Measurements from ENCODE around the gene EYS. TPM values are rescaled to one million over a fixed set of nuclear protein-coding genes. Genes with fewer than 3 reads are reported as not detected.

EYS gene
- total RNA-seq, 1 donor from 2014 or later: not detected

GRCh38 chr6:65000815-65001214, 706.2 kb downstream of the EYS start:
- Mint-ChIP-seq H3K36me3 (ENCODE audit: low read depth, unreplicated experiment) (no peaks in the 10 kb centered on the region), H3K4me3 (ENCODE audit: unreplicated experiment) (no peak overlapping the region), H3K27ac (ENCODE audit: unreplicated experiment) (no peak overlapping the region), H3K4me1 (ENCODE audit: unreplicated experiment) (no peaks in the 10 kb centered on the region), H3K27me3 (ENCODE audit: unreplicated experiment) (no peaks in the 10 kb centered on the region), H3K9me3 (ENCODE audit: unreplicated experiment) (no peaks in the 10 kb centered on the region)
- TF ChIP-seq CTCF (IDR thresholded peaks at IDR 0.05; ENCODE audit: unreplicated experiment): no peak
- no peak for DNase-seq (ENCODE audit: low spot score)

DNA sequence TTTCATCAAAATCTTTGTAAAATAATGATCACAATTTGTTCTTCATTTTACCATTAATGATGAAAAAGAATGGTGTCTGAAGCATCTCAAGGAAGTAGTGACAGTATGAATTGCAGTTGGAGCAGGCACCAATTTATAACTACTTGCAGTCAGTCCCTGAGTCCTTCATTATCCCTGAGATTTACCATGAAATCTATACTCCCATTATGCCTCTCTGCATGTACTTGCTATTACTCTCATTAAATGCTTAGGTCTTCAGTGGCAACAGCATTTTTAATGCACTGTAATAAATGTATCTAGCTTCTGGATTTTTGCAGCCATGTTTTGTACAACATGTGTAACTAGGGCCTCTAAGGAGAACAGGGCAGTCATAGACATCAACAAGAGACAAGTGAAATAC, 708.8 kb downstream of the EYS start:
- TF ChIP-seq CTCF (IDR thresholded peaks at IDR 0.05; ENCODE audit: unreplicated experiment): no peak
- no peaks in the 10 kb centered on the region for H3K9me3 Mint-ChIP-seq (ENCODE audit: unreplicated experiment)

DNA sequence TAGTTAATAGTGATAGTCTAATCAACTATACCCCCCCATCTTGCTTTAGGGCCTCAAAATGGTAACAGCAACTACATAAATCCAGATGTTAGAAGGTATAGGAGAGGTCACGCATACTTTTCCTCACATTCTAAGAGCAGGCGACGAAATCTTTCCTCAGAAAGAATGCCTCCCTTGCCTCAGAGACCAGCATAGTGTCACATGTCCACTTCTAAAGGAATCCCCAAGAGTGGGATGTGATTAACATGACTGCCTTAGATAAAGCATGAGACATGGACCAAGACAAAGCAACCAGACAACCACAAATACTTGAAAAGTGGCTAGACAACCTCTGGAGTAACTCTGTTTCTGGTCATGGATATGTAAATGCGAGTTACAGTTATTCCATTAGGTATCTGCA, 710.7 kb downstream of the EYS start:
- Mint-ChIP-seq H3K27ac (ENCODE audit: unreplicated experiment) (no peak overlapping the region), H3K27me3 (ENCODE audit: unreplicated experiment) (no peaks in the 10 kb centered on the region), H3K4me3 (ENCODE audit: unreplicated experiment) (no peak overlapping the region), H3K9me3 (ENCODE audit: unreplicated experiment) (no peaks in the 10 kb centered on the region), H3K36me3 (ENCODE audit: low read depth, unreplicated experiment) (no peaks in the 10 kb centered on the region), H3K4me1 (ENCODE audit: unreplicated experiment) (peaks cover 3% of the 10 kb centered on the region)
- DNase-seq (ENCODE audit: low spot score): no peak
- TF ChIP-seq CTCF (IDR thresholded peaks at IDR 0.05; ENCODE audit: unreplicated experiment): no peak

More for the DNA sequence above, 708.8 kb downstream of the EYS start:
- peaks cover 3% of the 10 kb centered on the region for H3K4me1 Mint-ChIP-seq (ENCODE audit: unreplicated experiment)
- no peaks in the 10 kb centered on the region for H3K36me3 Mint-ChIP-seq (ENCODE audit: low read depth, unreplicated experiment)
- no peak overlapping the region for H3K4me3 Mint-ChIP-seq (ENCODE audit: unreplicated experiment)
- DNase-seq (ENCODE audit: low spot score): no peak
- H3K27ac Mint-ChIP-seq (ENCODE audit: unreplicated experiment): no peak overlapping the region
- no peaks in the 10 kb centered on the region for H3K27me3 Mint-ChIP-seq (ENCODE audit: unreplicated experiment)

GRCh38 chr6:64990652-64991304, 716.2 kb downstream of the EYS start:
- no peak for DNase-seq (ENCODE audit: low spot score)
- H3K4me1 Mint-ChIP-seq (ENCODE audit: unreplicated experiment): peaks cover 3% of the 10 kb centered on the region
- H3K27ac Mint-ChIP-seq (ENCODE audit: unreplicated experiment): no peak overlapping the region
- TF ChIP-seq CTCF (IDR thresholded peaks at IDR 0.05; ENCODE audit: unreplicated experiment): no peak
- H3K36me3 Mint-ChIP-seq (ENCODE audit: low read depth, unreplicated experiment): no peaks in the 10 kb centered on the region
- H3K9me3 Mint-ChIP-seq (ENCODE audit: unreplicated experiment): no peaks in the 10 kb centered on the region
- H3K27me3 Mint-ChIP-seq (ENCODE audit: unreplicated experiment): no peaks in the 10 kb centered on the region
- H3K4me3 Mint-ChIP-seq (ENCODE audit: unreplicated experiment): no peak overlapping the region

DNA sequence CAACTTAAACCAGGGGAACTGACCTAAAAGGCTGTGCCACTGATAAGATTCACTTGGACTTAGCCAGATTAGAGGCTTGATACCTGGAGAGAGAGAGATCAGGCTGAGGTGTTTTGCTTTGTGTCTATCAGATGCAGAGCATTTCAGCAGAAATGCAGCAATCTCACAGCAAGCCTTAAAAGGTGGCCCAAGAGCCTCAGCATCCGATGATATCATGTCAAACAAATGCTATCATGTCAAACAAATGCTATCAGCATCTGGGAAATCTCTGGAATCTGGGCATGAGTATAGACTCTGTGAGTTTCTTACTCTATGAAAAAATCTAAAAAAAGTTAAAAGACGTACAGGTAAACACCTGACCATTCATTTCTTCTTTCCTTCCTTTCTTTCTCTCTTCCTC, 718.9 kb downstream of the EYS start:
- Mint-ChIP-seq H3K36me3 (ENCODE audit: low read depth, unreplicated experiment) (no peaks in the 10 kb centered on the region), H3K4me3 (ENCODE audit: unreplicated experiment) (no peak overlapping the region), H3K27ac (ENCODE audit: unreplicated experiment) (no peak overlapping the region), H3K4me1 (ENCODE audit: unreplicated experiment) (no peaks in the 10 kb centered on the region), H3K9me3 (ENCODE audit: unreplicated experiment) (no peaks in the 10 kb centered on the region), H3K27me3 (ENCODE audit: unreplicated experiment) (no peaks in the 10 kb centered on the region)
- no peak for DNase-seq (ENCODE audit: low spot score)
- TF ChIP-seq CTCF (IDR thresholded peaks at IDR 0.05; ENCODE audit: unreplicated experiment): no peak

All from endothelial cell (in vitro differentiated cells).